ENCODE data around the gene MLN. TPM values are rescaled to one million over a fixed set of nuclear protein-coding genes. Genes with fewer than 3 reads are reported as not detected.

MLN gene
- total and polyA plus RNA-seq, 12 donors, result not detected

- Histone ChIP-seq H3K36me3 (no peaks in the 10 kb centered on the region), H3K4me3 (no peak overlapping the region), H3K27ac (no peak overlapping the region), H3K27me3 (peaks cover 0 to 43% (median 17%) of the 10 kb centered on the region in 7 donors), H3K9me3 (no peaks in the 10 kb centered on the region), H3K4me1 (no peaks in the 10 kb centered on the region)
- intact Hi-C loops (cut with DNase I), result no loop called here
- 90 to 96% methylated on average over 6 of the region's 6 CpGs for WGBS, 2 donors
- DNase-seq (no peak), ATAC-seq (no peak)
- no peak for TF ChIP-seq CTCF (IDR thresholded peaks at IDR 0.05)
Observed at GRCh38 chr6:33847078-33847477, 43.3 kb upstream of the MLN start.

DNA sequence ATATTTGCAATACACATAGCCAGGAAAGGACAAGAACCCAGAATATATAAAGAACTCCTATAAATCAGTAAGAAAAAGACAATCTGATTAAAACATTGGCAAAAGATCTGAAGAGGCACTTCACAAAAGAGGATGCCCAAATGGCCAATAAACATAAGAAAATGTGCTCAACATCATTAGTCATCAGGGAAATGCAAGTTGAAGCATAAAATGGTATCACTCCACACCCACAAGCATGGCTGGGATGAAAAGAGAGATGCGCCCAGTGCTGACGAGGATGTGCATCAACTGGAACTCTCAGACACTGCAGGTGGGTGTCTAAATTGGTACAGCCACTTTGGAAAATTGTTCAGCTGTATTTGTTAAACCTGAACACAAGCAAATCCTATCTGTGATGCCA, 42.4 kb upstream of the MLN start:
- Histone ChIP-seq H3K4me3 (no peak overlapping the region), H3K27me3 (peaks cover 0 to 37% (median 12%) of the 10 kb centered on the region in 7 donors), H3K27ac (no peak overlapping the region), H3K36me3 (no peaks in the 10 kb centered on the region), H3K9me3 (no peaks in the 10 kb centered on the region), H3K4me1 (peaks cover 0 to under 1% (median 0%) of the 10 kb centered on the region in 9 donors)
- DNase-seq, result no peak
- TF ChIP-seq CTCF (IDR thresholded peaks at IDR 0.05), result no peak
- ATAC-seq, result no peak
- intact Hi-C loops (cut with DNase I), result no loop called here
- 91 to 94% methylated on average over 2 of the region's 2 CpGs for WGBS, 2 donors

- no peak for ATAC-seq
Observed at GRCh38 chr6:33845031-33845745, 41.4 kb upstream of the MLN start.

More at GRCh38 chr6:33845031-33845745, 41.4 kb upstream of the MLN start:
- Histone ChIP-seq H3K9me3 (no peaks in the 10 kb centered on the region), H3K4me3 (no peak overlapping the region), H3K27ac (no peak overlapping the region), H3K36me3 (no peaks in the 10 kb centered on the region), H3K27me3 (peaks cover 0 to 28% (median 11%) of the 10 kb centered on the region in 7 donors), H3K4me1 (peaks cover 0 to 11% (median 0%) of the 10 kb centered on the region in 9 donors)
- intact Hi-C loops (cut with DNase I), result no loop called here
- WGBS, 2 donors, result 59 to 65% methylated on average over 4 of the region's 4 CpGs
- no peak for TF ChIP-seq CTCF (IDR thresholded peaks at IDR 0.05)
- no peak for DNase-seq
